H1 (cell line): ENCODE results near the gene EMP3. TPM values are rescaled to one million over a fixed set of nuclear protein-coding genes. Genes with fewer than 3 reads are reported as not detected.

ENCODE experiments used
- CTCF ChIA-PET: fragments of 300-600 bp; sonication (Branson Sonifier 250); formaldehyde crosslinking; loops from one replicate; lab custom pipeline; 2021; ENCODE audit not compliant: partially characterized antibody; lab: Charles Lee
- POLR2A ChIA-PET: fragments of 300-600 bp; sonication (Branson Sonifier 250); formaldehyde crosslinking; loops from one replicate; lab custom pipeline; 2021; ENCODE audit warnings: inconsistent platforms; ENCODE audit not compliant: partially characterized antibody; lab: Charles Lee
- DNase-seq, 2 experiments: peaks; one replicate each; pipeline versions ENCODE4 v3.0.0 to v3.0.0-alpha.2; 2010 to 2022; ENCODE audit warnings: low spot score in 2 of 2, low read depth in 1 of 2, mixed read lengths in 1 of 2
- FAIRE-seq: peaks from 2 replicates; lab custom pipeline; 2011; peaks lifted over from hg19 to GRCh38; lab: Jason Lieb, UNC
- H2AFZ ChIP-seq: 2 replicates; pipeline ENCODE4 v1.8.1; 2012; ENCODE audit warnings: low read length, inconsistent platforms
- H2AK5ac ChIP-seq: 2 replicates; pipeline ENCODE4 v1.6.1; 2013; ENCODE audit warnings: low read depth, low read length
- H2BK120ac ChIP-seq: replicated peaks from 2 replicates; pipeline ENCODE3; 2013; ENCODE audit warnings: low read depth, low read length, inconsistent platforms
- H2BK12ac ChIP-seq: 2 replicates; pipeline ENCODE4 v1.6.1; 2013; ENCODE audit warnings: low read depth, low read length
- H2BK15ac ChIP-seq: 2 replicates; pipeline ENCODE4 v1.6.1; 2013; ENCODE audit warnings: low read length
- H2BK20ac ChIP-seq: 2 replicates; pipeline ENCODE4 v1.6.1; 2013; ENCODE audit warnings: low read length
- H2BK5ac ChIP-seq: 2 replicates; pipeline ENCODE4 v1.6.1; 2013; ENCODE audit warnings: low read depth, low read length
- H3K14ac ChIP-seq: 2 replicates; pipeline ENCODE4 v1.6.1; 2013; ENCODE audit warnings: inconsistent platforms; ENCODE audit not compliant: insufficient read length
- H3K18ac ChIP-seq: 2 replicates; pipeline ENCODE4 v1.6.1; 2013; ENCODE audit warnings: low read length; ENCODE audit errors: extremely low read depth
- H3K23ac ChIP-seq: 2 replicates; pipeline ENCODE4 v1.6.1; 2013; ENCODE audit warnings: inconsistent platforms; ENCODE audit not compliant: insufficient read length
- H3K23me2 ChIP-seq: 2 replicates; pipeline ENCODE4 v1.6.1; 2013; ENCODE audit warnings: low read depth, low read length
- H3K27ac ChIP-seq: 2 replicates; pipeline ENCODE4 v1.6.1; 2011; ENCODE audit warnings: low read depth, low read length, inconsistent platforms
- H3K27me3 ChIP-seq, 4 experiments: replicated peaks in 1 of 4; 1 replicate in 1 of 4; 2 replicates in 3 of 4; pipeline versions ENCODE4 v1.6.1 to v1.8.1; 2011 to 2013; ENCODE audit warnings: low read length in 3 of 4, mild to moderate bottlenecking in 3 of 4, inconsistent platforms in 2 of 4, mixed read lengths in 2 of 4, moderate library complexity in 1 of 4; ENCODE audit not compliant: control insufficient read depth in 3 of 4, insufficient read depth in 3 of 4; ENCODE audit errors: extremely low read depth in 1 of 4
- H3K36me3 ChIP-seq, 4 experiments: 2 replicates each; pipeline versions ENCODE4 v1.6.1 to v1.8.1; 2011 to 2013; ENCODE audit warnings: mild to moderate bottlenecking in 4 of 4, low read length in 3 of 4, moderate library complexity in 2 of 4, control low read depth in 1 of 4, inconsistent platforms in 1 of 4; ENCODE audit not compliant: insufficient read depth in 4 of 4, control insufficient read depth in 2 of 4
- H3K4ac ChIP-seq: replicated peaks from 2 replicates; pipeline ENCODE3; 2013; ENCODE audit warnings: low read length, low read depth, mixed read lengths, inconsistent platforms; ENCODE audit not compliant: insufficient read length
- H3K4me1 ChIP-seq, 4 experiments: replicated peaks in 1 of 4; 1 replicate in 1 of 4; 2 replicates in 3 of 4; pipeline versions ENCODE4 v1.6.1 to v1.8.1; 2011 to 2013; ENCODE audit warnings: low read length in 3 of 4, inconsistent platforms in 2 of 4, mixed read lengths in 1 of 4; ENCODE audit not compliant: insufficient read depth in 4 of 4, control insufficient read depth in 3 of 4
- H3K4me2 ChIP-seq, 2 experiments: 2 replicates each; pipeline versions ENCODE4 v1.6.1 to v1.8.1; 2011 to 2013; ENCODE audit warnings: low read depth in 2 of 2, low read length in 2 of 2, control low read depth in 1 of 2, inconsistent platforms in 1 of 2, mild to moderate bottlenecking in 1 of 2; ENCODE audit not compliant: insufficient read depth in 1 of 2
- H3K4me3 ChIP-seq, 4 experiments: fragments of 200-600, 300-600 bp in 1 of 4; sonication (generic), shearing (Covaris generic), sonication (Bioruptor Twin) in 1 of 4; 2 replicates each; pipeline versions ENCODE4 v1.5.1 to v1.8.1; 2011 to 2016; ENCODE audit warnings: low read length in 4 of 4, low read depth in 3 of 4, control low read depth in 2 of 4, inconsistent platforms in 2 of 4, mild to moderate bottlenecking in 2 of 4, mixed read lengths in 1 of 4, moderate library complexity in 1 of 4; ENCODE audit not compliant: insufficient read depth in 2 of 4; ENCODE audit errors: extremely low read depth in 1 of 4
- H3K56ac ChIP-seq: replicated peaks from 2 replicates; pipeline ENCODE3; 2013; ENCODE audit warnings: low read depth, mild to moderate bottlenecking, mixed read lengths, low read length, inconsistent platforms; ENCODE audit not compliant: insufficient read length
- H3K79me1 ChIP-seq: 2 replicates; pipeline ENCODE4 v1.6.1; 2013; ENCODE audit warnings: low read depth, low read length, control low read depth
- H3K79me2 ChIP-seq, 2 experiments: 2 replicates each; pipeline versions ENCODE4 v1.6.1 to v1.8.1; 2012 to 2013; ENCODE audit warnings: low read length in 2 of 2, mild to moderate bottlenecking in 2 of 2, inconsistent platforms in 1 of 2; ENCODE audit not compliant: insufficient read depth in 2 of 2, control insufficient read depth in 1 of 2
- H3K9ac ChIP-seq, 4 experiments: replicated peaks in 1 of 4; 1 replicate in 1 of 4; 2 replicates in 3 of 4; pipeline versions ENCODE4 v1.6.1 to v1.8.1; 2011 to 2013; ENCODE audit warnings: low read depth in 3 of 4, low read length in 3 of 4, control low read depth in 2 of 4, mild to moderate bottlenecking in 2 of 4, moderate library complexity in 2 of 4, inconsistent platforms in 1 of 4; ENCODE audit errors: extremely low read depth in 1 of 4
- H3K9me3 ChIP-seq, 2 experiments: 2 replicates each; pipeline versions ENCODE4 v1.6.1 to v1.8.1; 2012 to 2013; ENCODE audit warnings: mild to moderate bottlenecking in 2 of 2, moderate library complexity in 2 of 2, control low read depth in 1 of 2, inconsistent platforms in 1 of 2, low read depth in 1 of 2, low read length in 1 of 2, mixed read lengths in 1 of 2; ENCODE audit not compliant: insufficient read depth in 2 of 2
- H4K20me1 ChIP-seq, 2 experiments: replicated peaks in 1 of 2; 2 replicates each; pipeline versions ENCODE3 to v1.8.1; 2011 to 2013; ENCODE audit warnings: inconsistent platforms in 2 of 2, low read length in 2 of 2, mild to moderate bottlenecking in 1 of 2; ENCODE audit not compliant: insufficient read depth in 2 of 2, control insufficient read depth in 1 of 2
- H4K5ac ChIP-seq: 2 replicates; pipeline ENCODE4 v1.6.1; 2013; ENCODE audit warnings: low read length, low read depth, mixed read lengths, inconsistent platforms; ENCODE audit not compliant: insufficient read length
- H4K8ac ChIP-seq: 2 replicates; pipeline ENCODE4 v1.8.0; 2013; ENCODE audit warnings: mild to moderate bottlenecking, moderate library complexity, low read length, inconsistent platforms; ENCODE audit not compliant: insufficient read depth; ENCODE audit errors: extremely low read depth
- H4K91ac ChIP-seq: replicated peaks from 2 replicates; pipeline ENCODE3; 2013; ENCODE audit warnings: low read length, mixed read lengths, inconsistent platforms; ENCODE audit not compliant: insufficient read length
- CBX5 ChIP-seq: fragments of 300-800, 300-1000 bp; sonication (generic); IDR thresholded peaks from 2 replicates; pipeline ENCODE4 v1.7.1; 2016; ENCODE audit warnings: antibody characterized with exemption, low read length, low read depth
- CEBPB ChIP-seq: IDR thresholded peaks from 2 replicates; pipeline ENCODE4 v1.6.1; 2012; ENCODE audit warnings: low read depth, low read length
- CREB1 ChIP-seq: IDR thresholded peaks from 2 replicates; pipeline ENCODE4 v1.6.1; 2012; ENCODE audit warnings: inconsistent platforms
- EP300 ChIP-seq, 2 experiments: IDR thresholded peaks; 1 replicate in 1 of 2; 2 replicates in 1 of 2; pipeline ENCODE4 v1.6.1; 2011 to 2012; ENCODE audit warnings: low read depth in 2 of 2, low read length in 2 of 2, mild to moderate bottlenecking in 2 of 2, borderline replicate concordance in 1 of 2, inconsistent platforms in 1 of 2, moderate library complexity in 1 of 2
- KDM5A ChIP-seq: fragments of 200-600 bp; IDR thresholded peaks from 2 replicates; pipeline ENCODE4 v1.7.1; 2012; ENCODE audit warnings: mild to moderate bottlenecking, low read length, inconsistent platforms, mixed read lengths
- POU5F1 ChIP-seq: IDR thresholded peaks from 2 replicates; pipeline ENCODE4 v1.6.1; 2011; ENCODE audit warnings: low read depth, mild to moderate bottlenecking, low read length, moderate library complexity
- SIN3A ChIP-seq, 2 experiments: IDR thresholded peaks in 1 of 2; conservative IDR thresholded peaks in 1 of 2; 2 replicates each; pipeline ENCODE4 v1.6.1; 2011 to 2012; ENCODE audit warnings: low read length in 2 of 2, improper control_type of control experiment in 1 of 2, low read depth in 1 of 2, mild to moderate bottlenecking in 1 of 2
- SP2 ChIP-seq: IDR thresholded peaks from 2 replicates; pipeline ENCODE4 v1.6.1; 2012; ENCODE audit warnings: mild to moderate bottlenecking, low read length, inconsistent platforms
- USF2 ChIP-seq: IDR thresholded peaks from 2 replicates; pipeline ENCODE4 v1.6.1; 2011; ENCODE audit warnings: low read length, improper control_type of control experiment
- WGBS, 2 experiments: shearing (Covaris generic) in 1 of 2; methylation state at CpG; one replicate each; pipeline versions ENCODE4 v1.1.6 to v1.1.7; 2013 to 2015; ENCODE audit warnings: low lambda C conversion rate in 2 of 2, mixed read lengths in 2 of 2, inconsistent platforms in 1 of 2, low coverage in 1 of 2, missing lambda C conversion rate in 1 of 2; ENCODE audit not compliant: insufficient replicate concordance in 2 of 2, insufficient coverage in 1 of 2, insufficient read length in 1 of 2; ENCODE audit errors: extremely low coverage in 1 of 2, missing lambda C conversion rate in 1 of 2; 5-methylcytosine and 5-hydroxymethylcytosine counted together
- polyA plus RNA-seq, 7 experiments: library from polyadenylated mRNA; depleted of rRNA in 3 of 7; stranded (reverse) in 5 of 7; unstranded in 2 of 7; fragments of >200 nt in 5 of 7; fragments of 200-250 nt in 2 of 7; gene quantifications; 1 replicate in 5 of 7; 2 replicates in 1 of 7; 4 replicates in 1 of 7; pipeline versions ENCODE4 v1.2.1 to v1.2.3, GENCODE V29; 2011 to 2013; ENCODE audit warnings: missing spikeins in 2 of 7, mixed read lengths in 2 of 7
- total RNA-seq: library from RNA; stranded (reverse); fragmentation: NEBNext Ultra II Directional; extraction: Animal tissue kit (Norgen Biotek cat#: 25700); gene quantifications from 2 replicates; pipeline ENCODE4 v1.2.1, GENCODE V29; 2021

EMP3 gene
- total and polyA plus RNA-seq, 2 of the 8 experiments (the other 6 are each of a cell fraction or from before 2014, with no cell fraction given), result 18.4 to 87.8 TPM

GRCh38 chr19:48346191-48346590, 20.8 kb downstream of the EMP3 start:
- no peaks in the 10 kb centered on the region for H3K36me3 ChIP-seq
- H3K9ac ChIP-seq, result no peak overlapping the region
- no peak overlapping the region for H3K4me3 ChIP-seq
- no peak overlapping the region for H4K8ac ChIP-seq
- H2BK5ac ChIP-seq, result no peak overlapping the region
- ChIA-PET POLR2A (no interaction called here), CTCF (interaction anchor here (0.8 to 2.5 kb wide), 9 partner anchors 8 to 207 kb away, joined by 3 to 9 read pairs (median 3); no protein-coding TSS in a partner anchor)
- TF ChIP-seq EP300 (IDR thresholded peaks at IDR 0.05; ENCODE audit: borderline replicate concordance in 1 of 2, low read depth in 2 of 2, low read length in 2 of 2), result no peak
- no peak for TF ChIP-seq POU5F1
- no peak for TF ChIP-seq CEBPB
- no peak for TF ChIP-seq CBX5
- no peak for TF ChIP-seq USF2
- TF ChIP-seq SP2, result no peak
- TF ChIP-seq KDM5A, result no peak
- TF ChIP-seq CREB1, result no peak
- TF ChIP-seq SIN3A (conservative IDR thresholded peaks at IDR 0.05 in 1 of 2, IDR thresholded peaks at IDR 0.05 in 1 of 2; ENCODE audit: low read depth in 1 of 2, low read length in 2 of 2), result no peak
- DNase-seq (no peak), FAIRE-seq (no peak)
- no peak overlapping the region for H3K14ac ChIP-seq
- no peak overlapping the region for H4K5ac ChIP-seq
- H3K23ac ChIP-seq, result no peak overlapping the region
- no peaks in the 10 kb centered on the region for H3K79me1 ChIP-seq
- no peak overlapping the region for H2BK12ac ChIP-seq
- no peaks in the 10 kb centered on the region for H4K20me1 ChIP-seq
- no peak overlapping the region for H2AK5ac ChIP-seq
- no peak overlapping the region for H2BK120ac ChIP-seq
- 95% methylated on average over 2 of the region's 2 CpGs; no CpG with 5 or more reads in 1 of the 2 experiments for WGBS, 2 experiments
- H3K79me2 ChIP-seq, result no peaks in the 10 kb centered on the region
- H2BK15ac ChIP-seq, result no peak overlapping the region
- no peak overlapping the region for H3K56ac ChIP-seq
- H3K9me3 ChIP-seq, result no peaks in the 10 kb centered on the region
- H3K23me2 ChIP-seq, result no peaks in the 10 kb centered on the region; the same call in 1 of the 2 replicates
- peaks cover 0 to 4% (median under 1%) of the 10 kb centered on the region in 4 experiments; a peak in 2 of 7 replicates for H3K4me1 ChIP-seq
- H2BK20ac ChIP-seq, result no peak overlapping the region
- no peak overlapping the region for H3K18ac ChIP-seq
- H4K91ac ChIP-seq, result no peak overlapping the region
- no peaks in the 10 kb centered on the region for H3K27me3 ChIP-seq
- H3K4me2 ChIP-seq, result no peak overlapping the region
- H3K4ac ChIP-seq, result no peak overlapping the region
- no peak overlapping the region for H3K27ac ChIP-seq
- H2AFZ ChIP-seq, result no peak overlapping the region
